ENCODE results near the gene CBR3.
"Not testable (repeated sequence)": the region's sequence is repeated elsewhere in the genome, so short reads cannot be mapped to it uniquely, and the experiment has no call there.

Gene CBR3

DNA sequence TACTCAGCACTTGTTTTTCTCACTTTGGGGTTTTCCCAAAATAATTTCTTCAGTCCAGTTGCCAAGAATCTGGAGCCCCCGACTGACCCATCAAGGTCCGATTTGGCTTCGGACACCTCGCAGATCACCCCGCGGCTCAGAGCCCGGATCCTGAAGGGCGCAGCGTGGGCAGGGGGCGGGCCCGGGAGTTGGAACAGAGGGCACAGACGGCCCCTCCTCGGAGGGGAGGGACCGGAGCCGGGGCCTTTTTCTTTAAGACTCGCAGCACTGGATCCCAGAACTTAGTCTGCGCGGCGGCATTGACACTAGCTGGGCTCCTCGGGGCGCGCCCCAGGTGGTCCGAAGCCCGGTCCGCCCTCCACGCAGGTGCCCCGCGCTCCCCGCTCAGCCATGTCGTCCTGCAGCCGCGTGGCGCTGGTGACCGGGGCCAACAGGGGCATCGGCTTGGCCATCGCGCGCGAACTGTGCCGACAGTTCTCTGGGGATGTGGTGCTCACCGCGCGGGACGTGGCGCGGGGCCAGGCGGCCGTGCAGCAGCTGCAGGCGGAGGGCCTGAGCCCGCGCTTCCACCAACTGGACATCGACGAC lies at the start of gene CBR3:
Gene CBR3 (plus strand): TSS at position 277 of the 588 bp plus-strand sequence. CDS start 114 bp downstream, at position 391.
- no peak for DNase-seq (ENCODE audit: low read depth, low spot score)

GRCh38 chr21:36087362-36088138 lies 47.3 kb upstream of the CBR3 start:
- no peak for DNase-seq (ENCODE audit: low read depth, low spot score)

GRCh38 chr21:36089946-36090345 lies 44.9 kb upstream of the CBR3 start:
- DNase-seq (ENCODE audit: low read depth, low spot score) = no peak

GRCh38 chr21:36092681-36093080 lies 42.2 kb upstream of the CBR3 start:
- no peak for DNase-seq (ENCODE audit: low read depth, low spot score)

DNA sequence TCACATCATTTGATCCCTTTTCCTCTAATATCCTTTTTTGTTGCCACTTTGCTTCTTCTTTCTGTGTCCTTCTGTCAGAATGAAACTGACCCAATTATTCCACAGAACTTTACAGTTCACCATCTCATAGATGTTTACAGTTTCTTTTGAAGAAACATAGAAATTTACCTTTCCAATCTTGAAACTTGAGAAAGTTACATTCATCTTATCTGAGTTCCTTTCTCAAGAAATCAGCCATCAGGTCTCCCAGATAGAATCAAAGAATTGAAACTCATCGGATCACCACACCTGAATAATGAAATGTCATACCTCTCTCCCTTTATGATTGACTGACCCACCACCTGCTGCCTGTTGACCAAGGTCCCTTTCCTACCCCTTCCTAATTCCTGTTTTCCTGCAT lies 41.4 kb upstream of the CBR3 start:
- no peak for DNase-seq (ENCODE audit: low read depth, low spot score)

DNA sequence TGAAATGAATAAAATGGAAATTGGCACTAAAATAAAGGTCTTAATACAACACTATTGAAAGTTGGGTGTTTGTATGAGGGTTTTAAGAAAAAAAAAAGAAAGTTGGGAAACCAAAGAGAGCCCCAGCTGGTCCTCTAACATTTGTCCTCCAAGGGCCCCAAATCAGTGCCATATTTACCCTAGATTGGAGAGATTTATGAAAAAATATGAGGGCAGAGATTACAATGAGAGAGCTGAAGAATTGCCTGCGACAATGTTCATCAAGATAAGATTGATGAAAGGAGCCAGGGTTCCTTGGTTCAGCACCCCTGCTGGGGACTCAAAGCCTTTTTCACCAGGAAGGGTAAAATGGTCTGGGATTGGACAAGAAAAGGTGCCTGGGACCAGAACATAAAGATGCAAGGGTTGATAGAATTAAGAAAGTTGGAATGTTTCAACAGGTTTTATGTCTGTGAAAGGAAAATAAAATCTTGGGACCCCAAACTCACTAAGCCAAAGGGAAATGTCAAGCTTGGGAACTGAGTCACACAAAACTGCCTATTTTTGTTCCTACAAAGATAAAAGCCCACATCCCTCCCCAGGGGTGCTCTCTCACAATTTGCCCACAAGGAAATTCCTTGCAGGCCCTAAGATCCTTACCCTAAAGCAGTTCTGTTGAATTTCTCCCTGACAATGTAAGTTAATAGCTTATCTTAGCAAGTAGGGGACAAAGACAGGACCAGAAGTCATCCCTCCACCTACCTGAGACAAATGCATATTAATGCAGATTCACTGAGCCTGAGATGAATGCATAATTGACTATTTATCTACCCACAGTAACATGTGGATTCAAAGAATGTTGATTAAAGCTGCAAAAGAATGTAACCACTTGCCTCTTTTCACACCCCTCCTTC lies 38.2 kb upstream of the CBR3 start:
- no peak for DNase-seq (ENCODE audit: low read depth, low spot score)

GRCh38 chr21:36097427-36098181 lies 37.3 kb upstream of the CBR3 start:
- DNase-seq (ENCODE audit: low read depth, low spot score) = no peak

DNA sequence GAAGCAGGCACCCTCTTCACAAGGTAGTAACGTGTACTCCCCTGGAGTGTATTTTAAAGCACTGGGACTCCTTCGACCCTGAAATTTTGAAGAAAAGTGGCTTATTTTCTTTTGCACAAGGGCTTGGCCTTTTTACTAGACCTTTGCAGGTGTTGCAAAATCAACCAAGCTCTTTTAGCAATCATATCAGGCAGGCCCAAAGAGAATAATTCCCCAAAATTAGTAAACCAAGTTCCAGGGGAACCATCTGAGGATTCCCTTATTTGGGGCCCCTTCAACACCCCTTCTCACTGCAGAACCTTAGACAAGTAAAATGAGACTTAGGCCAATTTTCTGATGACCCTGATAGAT lies 36.7 kb upstream of the CBR3 start:
- DNase-seq (ENCODE audit: low read depth, low spot score) = no peak

GRCh38 chr21:36099000-36099399 lies 35.9 kb upstream of the CBR3 start:
- no peak for DNase-seq (ENCODE audit: low read depth, low spot score)

DNA sequence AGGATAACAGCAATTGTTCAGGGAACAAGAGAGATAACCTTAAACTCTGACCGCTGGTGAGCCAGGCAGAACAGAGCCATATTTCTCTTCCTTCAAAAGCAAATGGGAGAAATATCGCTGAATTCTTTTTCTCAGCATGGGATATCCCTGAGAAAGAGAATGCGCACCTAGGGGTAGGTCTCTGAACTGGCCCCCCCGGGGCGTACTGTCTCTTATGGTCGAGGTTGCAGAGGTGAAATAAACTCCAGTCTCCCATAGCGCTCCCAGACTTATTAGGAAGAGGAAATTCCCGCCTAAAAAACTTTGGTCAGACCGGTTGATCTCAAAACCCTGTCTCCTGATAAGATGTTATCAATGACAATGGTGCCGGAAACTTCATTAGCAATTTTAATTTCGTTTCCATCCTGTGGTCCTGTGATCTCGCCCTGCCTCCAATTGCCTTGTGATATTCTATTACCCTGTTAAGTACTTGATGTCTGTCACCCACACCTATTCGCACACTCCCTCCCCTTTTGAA lies 35.1 kb upstream of the CBR3 start:
- DNase-seq (ENCODE audit: low read depth, low spot score) = not testable (repeated sequence)

DNA sequence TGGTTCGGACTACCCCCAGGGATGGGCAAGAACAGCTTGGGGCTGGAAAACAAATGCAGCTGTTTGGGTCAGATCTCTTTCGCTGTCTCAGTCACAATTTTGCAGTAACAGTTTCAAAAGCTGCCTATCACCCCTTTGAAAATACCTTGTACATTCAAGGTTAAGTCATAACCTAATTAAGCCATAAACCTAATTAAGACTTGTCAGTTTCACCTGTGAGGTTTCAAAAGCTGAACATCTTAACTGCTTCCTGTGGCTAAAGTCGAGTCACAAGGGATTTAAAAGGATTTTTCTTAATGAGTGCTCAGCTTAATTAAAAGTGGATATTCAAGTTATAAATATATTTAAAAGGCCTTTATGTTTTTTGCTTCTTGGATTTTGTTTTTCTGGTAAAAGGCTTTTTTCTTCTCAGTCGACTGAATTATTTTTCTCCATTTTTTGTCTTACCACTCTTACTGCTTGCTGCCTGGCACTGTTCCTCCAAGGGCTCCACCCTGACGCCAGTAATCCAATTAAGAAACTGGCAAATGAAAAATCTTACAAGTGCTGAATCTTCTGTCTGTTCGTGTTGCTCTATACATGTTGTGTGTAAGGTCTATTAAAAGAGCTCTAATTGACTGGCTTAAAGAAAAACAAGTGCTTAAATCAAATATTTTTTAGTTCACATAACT lies 33.8 kb upstream of the CBR3 start:
- no peak for DNase-seq (ENCODE audit: low read depth, low spot score)

DNA sequence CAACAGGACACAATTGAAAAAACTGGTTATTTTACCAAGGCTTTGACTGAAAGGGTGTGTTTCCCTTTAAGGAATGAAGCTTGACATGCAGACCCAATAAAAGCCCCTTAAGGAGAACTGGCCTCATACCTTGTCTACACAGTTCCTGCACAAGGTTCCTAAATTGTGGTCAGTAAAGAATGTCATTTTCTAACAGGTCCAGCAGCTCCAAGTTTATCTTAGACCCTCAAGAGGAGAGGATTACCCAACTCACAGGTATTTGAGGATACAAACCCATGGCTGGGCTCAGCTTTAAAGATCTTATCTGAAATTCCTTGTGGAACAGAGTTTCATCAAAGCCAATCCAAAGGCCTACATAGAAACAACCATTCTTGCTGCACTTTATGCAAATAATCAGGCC lies 31.4 kb upstream of the CBR3 start:
- DNase-seq (ENCODE audit: low read depth, low spot score) = no peak

DNA sequence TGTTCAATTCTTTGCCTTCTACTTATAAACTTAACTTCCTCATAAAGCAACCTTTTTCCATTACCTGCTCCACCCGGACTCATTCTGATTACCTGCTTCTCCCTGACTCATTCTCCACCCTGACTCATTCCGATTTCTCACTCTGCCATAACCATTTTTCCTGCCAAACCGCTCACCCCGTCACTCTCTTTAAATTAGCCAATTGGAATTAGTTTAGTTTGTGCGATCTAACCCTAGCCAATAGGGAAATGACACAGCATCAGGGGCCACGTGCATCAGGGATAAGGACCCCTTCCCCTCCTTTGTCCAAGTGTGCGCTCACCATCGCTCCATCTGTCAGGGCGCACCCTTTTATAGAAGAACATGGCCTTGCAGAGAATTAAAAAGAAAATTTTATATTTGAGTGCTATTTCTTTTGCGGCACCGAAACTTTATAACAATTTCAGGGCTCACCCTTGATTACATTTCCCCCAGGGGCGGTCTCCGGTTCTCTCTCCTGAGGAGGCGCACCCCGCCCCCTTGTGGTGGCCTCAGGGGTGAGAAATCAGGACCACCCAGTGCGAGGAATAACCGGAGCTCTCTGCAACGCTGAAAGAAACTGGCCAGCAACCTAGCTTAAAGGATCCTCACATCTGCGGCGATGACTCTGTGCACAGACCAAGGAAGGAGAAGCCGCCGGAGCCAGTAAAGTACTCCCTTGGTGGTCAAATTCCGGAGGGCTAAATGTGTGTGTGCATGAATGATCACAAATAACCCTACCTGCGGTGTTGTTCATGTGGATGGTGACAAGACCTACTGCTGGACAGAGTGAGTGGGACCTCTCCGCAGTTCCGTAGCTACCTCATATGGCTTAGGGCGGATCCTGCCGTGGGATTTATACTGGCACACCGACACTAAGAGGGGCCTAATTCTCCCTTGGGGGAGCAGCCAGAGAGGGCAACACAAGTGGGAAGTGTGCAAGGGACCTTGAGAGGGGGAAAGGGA lies 30.3 kb upstream of the CBR3 start:
- DNase-seq (ENCODE audit: low read depth, low spot score) = no peak

GRCh38 chr21:36105327-36105842 lies 29.5 kb upstream of the CBR3 start:
- no peak for DNase-seq (ENCODE audit: low read depth, low spot score)

DNA sequence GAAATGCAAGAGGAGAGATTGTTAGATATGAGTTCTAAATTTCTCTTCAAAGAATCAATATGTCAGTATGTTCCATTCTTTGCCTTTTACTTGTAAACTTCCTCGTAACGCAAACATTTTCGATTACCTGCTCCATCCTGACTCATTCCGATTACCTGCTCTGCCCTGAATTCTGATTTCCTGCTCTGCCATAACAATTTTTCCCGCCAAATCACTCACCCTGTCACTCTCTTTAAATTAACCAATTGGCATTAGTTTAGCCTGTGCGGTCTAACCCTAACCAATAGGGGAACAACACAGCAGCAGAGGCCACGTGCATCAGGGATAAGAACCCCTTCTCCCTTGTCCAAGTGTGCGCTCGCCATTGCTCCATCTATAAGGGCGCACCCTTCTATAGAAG lies 25.0 kb upstream of the CBR3 start:
- DNase-seq (ENCODE audit: low read depth, low spot score) = no peak

DNA sequence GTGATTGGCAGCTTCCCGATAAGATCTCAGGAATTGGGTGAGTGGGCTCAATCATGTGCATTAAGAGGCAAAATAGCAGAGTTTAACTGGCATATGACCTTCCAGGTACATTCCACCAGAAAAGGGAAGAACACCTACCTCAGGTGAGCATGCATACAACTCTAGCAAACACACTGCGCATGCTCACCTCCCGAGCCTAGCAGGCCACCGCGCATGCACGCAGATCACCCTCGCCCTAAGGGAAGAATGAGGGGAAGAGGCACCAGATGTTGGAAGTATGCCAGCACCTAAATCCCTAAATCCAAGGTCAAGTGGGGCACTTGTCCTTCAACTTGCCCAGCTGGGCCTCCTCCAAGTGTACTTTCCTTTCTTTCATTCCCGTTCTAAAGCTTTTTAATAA lies 23.6 kb upstream of the CBR3 start:
- no peak for DNase-seq (ENCODE audit: low read depth, low spot score)

DNA sequence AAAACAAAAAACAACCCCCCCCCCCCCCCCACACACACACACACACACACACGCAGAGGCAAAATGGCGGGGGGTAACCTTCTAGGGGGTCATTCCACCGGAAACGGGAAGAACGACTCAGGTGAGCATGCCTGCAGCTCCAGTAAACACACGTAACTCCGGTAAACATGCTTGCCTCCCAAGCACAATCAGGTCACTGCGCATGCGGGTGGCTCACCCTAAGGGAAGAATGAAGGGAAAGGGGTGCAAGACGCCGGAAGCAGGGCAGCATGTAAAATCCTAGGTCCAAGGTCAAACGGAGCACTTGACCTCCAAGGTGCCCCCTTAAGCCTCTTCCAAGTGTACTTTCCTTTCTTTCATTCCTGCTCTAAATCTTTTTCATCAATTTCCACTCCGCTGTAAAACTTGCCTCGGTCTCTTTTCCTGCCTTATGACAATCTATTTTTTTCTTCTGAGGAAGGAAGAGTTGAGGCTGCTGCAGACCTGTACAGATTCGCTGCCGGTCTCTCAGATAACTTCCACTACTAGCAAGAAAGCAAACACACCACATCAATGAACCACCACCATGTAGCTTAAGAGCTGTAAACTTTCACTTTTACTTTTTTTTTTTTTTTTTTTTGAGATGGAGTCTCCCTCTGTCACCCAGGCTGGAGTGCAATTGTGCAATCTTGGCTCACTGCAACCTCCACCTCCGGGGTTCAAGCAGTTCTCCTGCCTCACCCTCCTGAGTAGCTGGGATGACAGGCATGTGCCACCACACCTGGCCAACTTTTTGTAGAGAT lies 21.0 kb upstream of the CBR3 start:
- no peak for DNase-seq (ENCODE audit: low read depth, low spot score)

GRCh38 chr21:36115138-36115730 lies 19.6 kb upstream of the CBR3 start:
- no peak for DNase-seq (ENCODE audit: low read depth, low spot score)
